Suprapubic skin (tissue), 4 donors: ENCODE measurements around the gene SYNJ2. TPM values are rescaled to one million over a fixed set of nuclear protein-coding genes. Genes with fewer than 3 reads are reported as not detected.
"Not testable (repeated sequence)": the region's sequence is repeated elsewhere in the genome, so short reads cannot be mapped to it uniquely, and the experiment has no call there.

Experiments
- DNase-seq, 2 donors: peaks; one replicate each; pipeline ENCODE4 v3.0.0-alpha.2; 2019; ENCODE audit warnings: low spot score in 2 of 2
- H3K27ac ChIP-seq: fragments of 200-600 bp; sonication (generic); one replicate; pipeline ENCODE4 v1.5.1; 2019
- H3K27me3 ChIP-seq: fragments of 200-600 bp; sonication (generic); one replicate; pipeline ENCODE4 v1.5.1; 2019
- H3K36me3 ChIP-seq: fragments of 200-600 bp; sonication (generic); one replicate; pipeline ENCODE4 v1.5.1; 2019
- H3K4me1 ChIP-seq: fragments of 200-600 bp; sonication (generic); one replicate; pipeline ENCODE4 v1.5.1; 2019
- H3K4me3 ChIP-seq: fragments of 200-600 bp; sonication (generic); one replicate; pipeline ENCODE4 v1.5.1; 2019; ENCODE audit warnings: mild to moderate bottlenecking
- H3K9me3 ChIP-seq: fragments of 200-600 bp; sonication (generic); one replicate; pipeline ENCODE4 v1.5.1; 2019
- CTCF ChIP-seq, 2 donors: fragments of 200-600 bp in 1 of 2; fragments of 450-650 bp in 1 of 2; sonication (generic) in 1 of 2; IDR thresholded peaks; one replicate each; pipeline ENCODE4 v1.5.1; 2016 to 2019; ENCODE audit warnings: antibody characterized with exemption in 2 of 2, mild to moderate bottlenecking in 1 of 2, moderate library complexity in 1 of 2
- EP300 ChIP-seq: sonication (generic); formaldehyde crosslinking; IDR thresholded peaks from one replicate; pipeline ENCODE4 v1.6.1; 2017; ENCODE audit warnings: antibody characterized with exemption
- POLR2A ChIP-seq, 2 donors: fragments of 450-650 bp; IDR thresholded peaks; one replicate each; pipeline ENCODE4 v1.6.1; 2017; ENCODE audit warnings: antibody characterized with exemption in 2 of 2, mild to moderate bottlenecking in 2 of 2, moderate library complexity in 2 of 2
- POLR2AphosphoS5 ChIP-seq, 3 donors: sonication (generic); formaldehyde crosslinking; IDR thresholded peaks; one replicate each; pipeline ENCODE4 v1.6.1; 2017; ENCODE audit warnings: antibody characterized with exemption in 3 of 3
- WGBS: methylation state at CpG from one replicate; pipeline ENCODE4 v1.1.5; 2018; 5-methylcytosine and 5-hydroxymethylcytosine counted together
- total RNA-seq, 4 donors: library from RNA; depleted of rRNA; stranded (reverse); fragments of >200 nt; gene quantifications; one replicate each; pipeline ENCODE4 v1.1.0, GENCODE V29; 2016

Gene SYNJ2
- total RNA-seq, 4 donors from 2014 or later: 4.3 to 10.7 (median 6.8) TPM

GRCh38 chr6:157964100-157964499 is 17.6 kb upstream of the SYNJ2 start:
- H3K36me3 ChIP-seq: no peaks in the 10 kb centered on the region
- peaks cover 4% of the 10 kb centered on the region for H3K9me3 ChIP-seq

GRCh38 chr6:157965387-157965786 is 16.3 kb upstream of the SYNJ2 start:
- Histone ChIP-seq H3K9me3 (no peaks in the 10 kb centered on the region), H3K27me3 (no peaks in the 10 kb centered on the region), H3K36me3 (no peaks in the 10 kb centered on the region), H3K4me3 (no peak overlapping the region), H3K4me1 (no peaks in the 10 kb centered on the region), H3K27ac (no peak overlapping the region)
- no peak for DNase-seq
- WGBS: 100% methylated on average over 3 of the region's 3 CpGs
- TF ChIP-seq POLR2A (IDR thresholded peaks at IDR 0.05) (no peak), CTCF (IDR thresholded peaks at IDR 0.05) (no peak), POLR2AphosphoS5 (IDR thresholded peaks at IDR 0.05) (no peak), EP300 (no peak)

More at GRCh38 chr6:157964100-157964499, 17.6 kb upstream of the SYNJ2 start:
- no peaks in the 10 kb centered on the region for H3K4me1 ChIP-seq
- H3K27me3 ChIP-seq: no peaks in the 10 kb centered on the region
- no peak overlapping the region for H3K27ac ChIP-seq
- no peak for TF ChIP-seq EP300
- TF ChIP-seq POLR2A (IDR thresholded peaks at IDR 0.05): no peak
- no peak for TF ChIP-seq CTCF (IDR thresholded peaks at IDR 0.05)
- TF ChIP-seq POLR2AphosphoS5 (IDR thresholded peaks at IDR 0.05): no peak
- DNase-seq: no peak
- WGBS: 61% methylated on average over 3 of the region's 3 CpGs
- H3K4me3 ChIP-seq: no peak overlapping the region

GRCh38 chr6:157966589-157966977 is 15.1 kb upstream of the SYNJ2 start:
- TF ChIP-seq CTCF (IDR thresholded peaks at IDR 0.05): no peak
- no peak for TF ChIP-seq EP300
- no peak for TF ChIP-seq POLR2A (IDR thresholded peaks at IDR 0.05)
- TF ChIP-seq POLR2AphosphoS5 (IDR thresholded peaks at IDR 0.05): no peak
- Histone ChIP-seq H3K27ac (no peak overlapping the region), H3K4me1 (no peaks in the 10 kb centered on the region), H3K27me3 (no peaks in the 10 kb centered on the region), H3K4me3 (no peak overlapping the region), H3K9me3 (no peaks in the 10 kb centered on the region), H3K36me3 (no peaks in the 10 kb centered on the region)
- DNase-seq: peak in 1 of 2 donors; percentile 64
- WGBS: 60% methylated on average over 8 of the region's 8 CpGs

- WGBS: 14% methylated on average over 1 of the region's 6 CpGs
- no peaks in the 10 kb centered on the region for H3K9me3 ChIP-seq
- no peak for DNase-seq
- no peaks in the 10 kb centered on the region for H3K27me3 ChIP-seq
- no peak overlapping the region for H3K27ac ChIP-seq
- TF ChIP-seq POLR2AphosphoS5 (IDR thresholded peaks at IDR 0.05) (no peak), POLR2A (IDR thresholded peaks at IDR 0.05) (no peak), EP300 (no peak), CTCF (IDR thresholded peaks at IDR 0.05) (no peak)
- H3K4me3 ChIP-seq: no peak overlapping the region
- no peaks in the 10 kb centered on the region for H3K4me1 ChIP-seq
- H3K36me3 ChIP-seq: no peaks in the 10 kb centered on the region
Measured at GRCh38 chr6:157967020-157967419, 14.6 kb upstream of the SYNJ2 start.

- no peak overlapping the region for H3K4me3 ChIP-seq
- no peak overlapping the region for H3K27ac ChIP-seq
- H3K9me3 ChIP-seq: no peaks in the 10 kb centered on the region
- H3K36me3 ChIP-seq: no peaks in the 10 kb centered on the region
- no peaks in the 10 kb centered on the region for H3K27me3 ChIP-seq
- no peak for DNase-seq
- H3K4me1 ChIP-seq: no peaks in the 10 kb centered on the region
- no peak for TF ChIP-seq CTCF (IDR thresholded peaks at IDR 0.05)
- no peak for TF ChIP-seq EP300
- no peak for TF ChIP-seq POLR2AphosphoS5 (IDR thresholded peaks at IDR 0.05)
- TF ChIP-seq POLR2A (IDR thresholded peaks at IDR 0.05): no peak
- WGBS: 89% methylated on average over 7 of the region's 8 CpGs
Measured at GRCh38 chr6:157967486-157967885, 14.2 kb upstream of the SYNJ2 start.

GRCh38 chr6:157972177-157972576 is 9.5 kb upstream of the SYNJ2 start:
- H3K27ac ChIP-seq, H3K4me1 ChIP-seq, DNase-seq, H3K9me3 ChIP-seq, H3K27me3 ChIP-seq, H3K4me3 ChIP-seq, H3K36me3 ChIP-seq: not testable (repeated sequence)
- WGBS: 89% methylated on average over 3 of the region's 3 CpGs
